ENCODE data around the gene MYLK.
A peak's percentile ranks its signal among the peaks of the same experiment; 100 is the strongest.

- TF ChIP-seq, protein P1, sequence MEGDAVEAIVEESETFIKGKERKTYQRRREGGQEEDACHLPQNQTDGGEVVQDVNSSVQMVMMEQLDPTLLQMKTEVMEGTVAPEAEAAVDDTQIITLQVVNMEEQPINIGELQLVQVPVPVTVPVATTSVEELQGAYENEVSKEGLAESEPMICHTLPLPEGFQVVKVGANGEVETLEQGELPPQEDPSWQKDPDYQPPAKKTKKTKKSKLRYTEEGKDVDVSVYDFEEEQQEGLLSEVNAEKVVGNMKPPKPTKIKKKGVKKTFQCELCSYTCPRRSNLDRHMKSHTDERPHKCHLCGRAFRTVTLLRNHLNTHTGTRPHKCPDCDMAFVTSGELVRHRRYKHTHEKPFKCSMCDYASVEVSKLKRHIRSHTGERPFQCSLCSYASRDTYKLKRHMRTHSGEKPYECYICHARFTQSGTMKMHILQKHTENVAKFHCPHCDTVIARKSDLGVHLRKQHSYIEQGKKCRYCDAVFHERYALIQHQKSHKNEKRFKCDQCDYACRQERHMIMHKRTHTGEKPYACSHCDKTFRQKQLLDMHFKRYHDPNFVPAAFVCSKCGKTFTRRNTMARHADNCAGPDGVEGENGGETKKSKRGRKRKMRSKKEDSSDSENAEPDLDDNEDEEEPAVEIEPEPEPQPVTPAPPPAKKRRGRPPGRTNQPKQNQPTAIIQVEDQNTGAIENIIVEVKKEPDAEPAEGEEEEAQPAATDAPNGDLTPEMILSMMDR (conservative IDR thresholded peaks at IDR 0.05; ENCODE audit: low read depth, low read length), result peak; percentile 96
- no peak for TF ChIP-seq POLR2A (IDR thresholded peaks at IDR 0.05; ENCODE audit: low read depth, low read length)
- peak; percentile 79 for TF ChIP-seq RAD21 (IDR thresholded peaks at IDR 0.05; ENCODE audit: low read length)
- TF ChIP-seq MXI1 (IDR thresholded peaks at IDR 0.05; ENCODE audit: borderline replicate concordance, low read depth, low read length), result peak; percentile 56; the same call in 1 of the 2 replicates
- TF ChIP-seq, protein P2, sequence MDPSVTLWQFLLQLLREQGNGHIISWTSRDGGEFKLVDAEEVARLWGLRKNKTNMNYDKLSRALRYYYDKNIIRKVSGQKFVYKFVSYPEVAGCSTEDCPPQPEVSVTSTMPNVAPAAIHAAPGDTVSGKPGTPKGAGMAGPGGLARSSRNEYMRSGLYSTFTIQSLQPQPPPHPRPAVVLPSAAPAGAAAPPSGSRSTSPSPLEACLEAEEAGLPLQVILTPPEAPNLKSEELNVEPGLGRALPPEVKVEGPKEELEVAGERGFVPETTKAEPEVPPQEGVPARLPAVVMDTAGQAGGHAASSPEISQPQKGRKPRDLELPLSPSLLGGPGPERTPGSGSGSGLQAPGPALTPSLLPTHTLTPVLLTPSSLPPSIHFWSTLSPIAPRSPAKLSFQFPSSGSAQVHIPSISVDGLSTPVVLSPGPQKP (IDR thresholded peaks at IDR 0.05; ENCODE audit: borderline replicate concordance, low read depth, low read length), result no peak
- TF ChIP-seq MAFK (IDR thresholded peaks at IDR 0.05; ENCODE audit: low read depth, low read length), result no peak
- TF ChIP-seq BHLHE40 (IDR thresholded peaks at IDR 0.05; ENCODE audit: low read depth, low read length), result peak; percentile 55; the same call in 1 of the 2 replicates
- TF ChIP-seq RFX5 (IDR thresholded peaks at IDR 0.05; ENCODE audit: low read depth, low read length), result no peak
- TF ChIP-seq NFE2L2 (IDR thresholded peaks at IDR 0.05; ENCODE audit: low read depth, low read length), result no peak
- TF ChIP-seq, protein P3, sequence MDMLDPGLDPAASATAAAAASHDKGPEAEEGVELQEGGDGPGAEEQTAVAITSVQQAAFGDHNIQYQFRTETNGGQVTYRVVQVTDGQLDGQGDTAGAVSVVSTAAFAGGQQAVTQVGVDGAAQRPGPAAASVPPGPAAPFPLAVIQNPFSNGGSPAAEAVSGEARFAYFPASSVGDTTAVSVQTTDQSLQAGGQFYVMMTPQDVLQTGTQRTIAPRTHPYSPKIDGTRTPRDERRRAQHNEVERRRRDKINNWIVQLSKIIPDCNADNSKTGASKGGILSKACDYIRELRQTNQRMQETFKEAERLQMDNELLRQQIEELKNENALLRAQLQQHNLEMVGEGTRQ (IDR thresholded peaks at IDR 0.05; ENCODE audit: low read depth, low read length), result peak; percentile 94
- peak; percentile 56 for TF ChIP-seq SMC3 (IDR thresholded peaks at IDR 0.05; ENCODE audit: low read depth, low read length)
- TF ChIP-seq CEBPB (IDR thresholded peaks at IDR 0.05; ENCODE audit: low read depth, low read length), result no peak
- TF ChIP-seq CHD1 (IDR thresholded peaks at IDR 0.05; ENCODE audit: low read depth, low read length), result no peak
- no peak for TF ChIP-seq FOS (IDR thresholded peaks at IDR 0.05; ENCODE audit: low read depth, low read length)
Observed at GRCh38 chr3:123642182-123642956, 241.8 kb downstream of the MYLK start.

Data from IMR-90 (cell line).